GM21360 (cell line): ENCODE results near the gene BACH2.
A peak's percentile ranks its signal among the peaks of the same experiment; 100 is the strongest.

Source experiments
- ATAC-seq: cut with Tn5 transposase; IDR thresholded peaks from one replicate; pipeline ENCODE4 v1.9.1; 2021; ENCODE audit warnings: mild to moderate bottlenecking, moderate library complexity; ENCODE audit not compliant: unreplicated experiment

BACH2 gene

DNA sequence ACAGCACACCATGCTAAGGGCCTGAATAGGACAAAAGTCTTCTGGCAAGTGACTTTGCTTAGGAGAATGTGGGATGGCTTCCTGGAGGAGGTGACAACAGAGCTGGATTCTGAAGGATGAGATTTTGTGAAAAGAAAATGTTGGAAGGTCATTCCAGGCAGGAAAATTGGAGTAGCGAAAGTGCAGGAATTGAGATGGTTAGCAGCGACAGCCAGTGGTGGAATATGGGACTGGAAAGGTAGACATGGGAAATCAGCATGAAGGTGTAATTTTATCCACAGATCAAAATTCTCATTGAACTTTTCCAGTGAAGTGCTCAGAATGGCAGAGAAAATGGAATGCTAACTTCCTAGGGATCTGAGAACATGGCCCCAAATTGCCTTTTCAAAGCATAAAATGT lies 5.7 kb upstream of the BACH2 start:
- ATAC-seq: no peak

DNA sequence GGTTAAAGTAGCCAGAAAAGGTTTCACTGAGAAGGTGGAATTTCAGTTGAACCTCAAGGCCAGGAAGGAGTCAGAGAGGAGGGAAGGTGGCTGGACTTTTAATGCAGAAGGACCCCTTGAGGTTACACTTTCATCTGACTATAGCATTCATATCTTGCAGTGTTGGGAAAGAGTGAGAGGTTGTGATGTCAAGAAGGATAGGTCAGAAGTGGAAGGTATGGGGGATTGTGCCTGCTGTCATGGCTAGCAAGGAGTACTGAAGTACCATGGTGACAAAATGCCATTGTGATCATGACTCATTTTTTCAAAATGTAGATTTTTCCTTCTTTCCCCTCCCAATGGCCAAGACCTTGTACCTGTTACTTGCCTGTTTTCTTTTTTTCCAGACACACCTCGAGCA lies 5.2 kb upstream of the BACH2 start:
- ATAC-seq: no peak

DNA sequence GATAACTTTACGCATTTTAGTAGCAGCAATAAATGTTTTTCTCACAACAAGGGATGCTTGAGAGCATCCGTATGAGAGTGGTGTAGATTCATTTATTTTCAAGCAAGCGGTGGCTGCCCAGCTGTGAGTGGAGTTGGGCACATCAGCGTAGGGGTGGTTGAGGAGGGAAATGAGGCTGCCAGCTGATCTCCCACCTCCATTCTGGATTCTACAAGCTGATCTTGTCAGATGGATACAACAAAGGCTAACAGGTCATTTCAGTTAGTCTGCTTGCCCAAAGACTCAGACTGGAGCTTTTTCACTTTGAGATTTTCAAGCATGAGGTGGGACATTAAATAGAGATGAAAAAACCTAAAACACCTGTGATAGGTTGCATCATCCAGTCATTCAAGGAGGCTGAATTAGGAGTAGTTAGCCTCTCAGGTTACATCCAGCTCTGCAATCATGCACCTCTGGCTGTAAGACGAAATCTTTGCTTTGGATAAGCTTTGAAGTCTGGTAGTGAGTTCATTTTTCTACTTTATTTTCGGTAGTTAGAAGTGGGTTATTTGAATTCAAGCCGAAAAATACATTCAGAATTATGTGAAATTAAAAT lies 1.9 kb upstream of the BACH2 start:
- ATAC-seq: no peak

DNA sequence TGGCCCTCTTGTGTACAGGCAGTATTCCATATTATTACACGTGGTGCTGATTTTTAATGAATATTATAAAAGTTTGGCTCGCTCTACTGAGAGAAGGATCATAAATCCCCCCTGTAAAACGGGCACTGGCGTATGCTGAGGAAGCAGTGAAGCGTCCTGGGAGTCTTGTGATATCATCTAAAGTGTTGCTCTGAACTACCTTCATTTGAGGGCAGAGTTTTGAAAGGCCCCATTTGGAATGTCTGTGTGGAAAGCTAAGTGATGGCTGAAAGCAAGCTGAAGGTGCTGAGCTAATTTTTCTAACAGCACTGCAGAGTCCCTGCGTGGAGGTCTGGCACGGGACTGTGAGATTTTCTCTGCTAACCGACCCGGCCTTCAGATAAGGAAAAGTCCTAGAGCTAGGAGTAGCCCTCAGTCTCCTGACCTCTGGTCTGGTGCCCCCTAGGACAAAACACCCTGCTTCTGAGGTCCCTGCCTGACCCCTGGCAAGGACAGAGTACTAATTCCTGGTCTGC lies 1.3 kb upstream of the BACH2 start:
- ATAC-seq: no peak

DNA sequence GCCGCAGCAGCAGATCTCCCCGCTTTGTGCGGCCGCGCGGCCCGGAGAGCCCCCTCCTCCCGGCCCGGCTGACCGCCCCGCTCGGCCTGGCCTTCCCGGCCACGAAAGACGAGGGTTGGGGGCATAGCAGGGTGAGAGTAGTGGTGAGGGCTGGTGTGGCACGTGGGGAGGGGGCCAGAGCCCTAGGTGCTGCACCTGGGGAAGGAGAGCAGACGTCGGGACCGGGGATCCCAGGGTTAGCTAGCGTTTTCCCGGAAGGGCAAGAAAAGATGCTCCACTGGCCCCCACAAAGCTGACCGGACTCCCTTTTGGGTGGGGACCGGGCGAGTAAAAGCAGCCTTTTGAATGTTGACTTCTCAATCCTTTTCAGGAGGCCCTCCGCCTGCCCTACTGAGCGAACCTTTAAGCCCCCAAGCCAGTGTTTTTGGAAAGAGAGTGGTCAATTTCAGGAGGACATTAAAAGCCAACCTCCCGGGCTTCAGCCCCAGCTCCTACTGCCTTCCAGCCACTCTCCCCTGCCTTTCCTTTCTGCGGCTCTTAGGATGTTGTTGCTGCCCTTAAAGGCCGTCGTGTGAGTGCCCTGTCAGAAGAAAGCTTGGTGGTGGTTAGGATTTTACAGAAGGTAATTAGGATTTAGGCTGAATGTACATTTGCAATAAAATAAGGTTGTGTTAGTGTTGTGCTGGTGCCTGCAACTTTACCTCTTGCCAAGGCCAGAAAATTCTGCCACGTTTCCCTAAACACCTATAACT lies 648 bp upstream of the BACH2 start:
- no peak for ATAC-seq

DNA sequence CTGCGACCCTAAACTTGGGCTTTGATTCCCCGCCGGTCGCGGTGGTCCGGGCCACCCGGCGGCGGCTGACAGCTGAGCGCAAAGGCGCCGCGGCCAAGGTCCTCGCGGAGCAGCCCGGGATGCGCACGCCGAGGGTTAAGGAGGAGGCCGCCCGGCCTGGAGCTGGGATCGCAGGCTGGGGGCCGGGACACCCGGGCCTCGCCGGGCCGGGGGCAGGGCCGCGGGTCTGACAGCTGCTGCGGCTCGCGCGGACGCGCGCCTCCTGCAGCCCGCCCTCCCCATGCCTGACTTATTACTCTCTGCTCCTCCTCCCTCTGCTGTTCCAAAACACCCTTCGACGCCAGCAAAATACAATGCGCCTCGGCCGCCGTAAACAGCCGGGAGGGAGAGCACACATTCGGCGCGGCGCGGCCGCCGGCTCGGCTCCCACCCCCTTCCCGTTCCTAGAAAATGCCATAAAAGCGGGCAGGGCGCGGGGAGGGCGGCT lies 746 bp downstream of the BACH2 start:
- ATAC-seq: no peak

DNA sequence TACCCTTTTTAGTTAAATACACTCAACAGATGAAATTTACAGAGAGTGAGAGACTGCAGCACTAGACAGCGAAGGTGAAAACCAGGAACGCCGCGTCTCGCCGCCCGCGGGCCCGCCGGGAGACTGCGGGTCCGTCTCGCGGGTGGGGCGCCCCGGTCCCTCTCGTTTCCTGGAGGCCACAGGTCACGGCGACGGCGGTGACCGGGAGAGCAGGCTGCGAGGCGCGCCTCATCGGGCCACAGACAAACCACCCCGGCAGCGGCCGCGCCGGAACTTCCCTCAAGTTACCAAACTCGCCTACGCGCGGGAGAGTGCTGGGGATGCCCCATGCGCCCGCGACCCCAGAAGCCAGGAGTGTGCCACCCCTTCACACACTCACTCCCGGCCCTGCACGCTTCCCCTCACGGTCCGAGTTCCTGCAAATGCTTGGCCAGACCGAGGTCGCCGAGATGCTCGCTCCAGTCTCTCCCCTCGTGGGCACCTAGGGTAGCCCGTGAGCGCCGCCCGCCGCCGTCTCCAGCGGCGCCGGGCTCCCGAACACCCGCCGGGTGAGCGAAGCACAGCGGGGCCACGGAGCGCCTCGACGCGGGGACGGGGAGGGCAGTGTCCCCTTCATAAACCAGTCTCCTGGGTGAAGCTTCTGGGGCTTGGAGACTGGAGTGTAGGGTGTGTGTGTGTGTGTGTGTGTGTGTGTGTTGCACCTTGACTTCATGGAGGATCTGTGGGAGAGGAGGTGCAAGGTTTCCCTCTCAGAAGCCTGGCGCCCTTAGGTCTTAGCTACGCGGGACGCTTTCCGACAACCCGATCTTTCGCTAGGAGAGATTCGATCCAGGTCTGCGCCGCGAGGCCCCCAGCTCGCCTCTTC lies 1.4 kb downstream of the BACH2 start:
- ATAC-seq: no peak

DNA sequence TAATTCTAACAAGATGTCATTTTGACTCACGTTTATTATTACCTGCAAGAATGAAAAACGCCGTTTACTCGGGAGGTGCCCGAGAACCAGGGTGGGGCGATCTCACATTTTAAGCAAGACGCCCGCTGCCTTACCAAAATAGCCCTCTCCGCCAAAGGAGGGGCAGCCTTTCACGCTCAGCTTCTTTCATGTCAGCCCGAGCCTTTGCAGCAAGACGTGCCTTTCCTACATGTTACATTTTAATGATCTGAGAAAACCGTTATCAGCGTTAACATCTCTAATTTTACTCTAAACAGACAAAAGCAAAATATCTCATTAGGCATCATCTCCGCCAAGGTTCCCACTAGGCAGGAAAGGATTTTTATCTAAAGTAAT lies 2.0 kb downstream of the BACH2 start:
- ATAC-seq: no peak

DNA sequence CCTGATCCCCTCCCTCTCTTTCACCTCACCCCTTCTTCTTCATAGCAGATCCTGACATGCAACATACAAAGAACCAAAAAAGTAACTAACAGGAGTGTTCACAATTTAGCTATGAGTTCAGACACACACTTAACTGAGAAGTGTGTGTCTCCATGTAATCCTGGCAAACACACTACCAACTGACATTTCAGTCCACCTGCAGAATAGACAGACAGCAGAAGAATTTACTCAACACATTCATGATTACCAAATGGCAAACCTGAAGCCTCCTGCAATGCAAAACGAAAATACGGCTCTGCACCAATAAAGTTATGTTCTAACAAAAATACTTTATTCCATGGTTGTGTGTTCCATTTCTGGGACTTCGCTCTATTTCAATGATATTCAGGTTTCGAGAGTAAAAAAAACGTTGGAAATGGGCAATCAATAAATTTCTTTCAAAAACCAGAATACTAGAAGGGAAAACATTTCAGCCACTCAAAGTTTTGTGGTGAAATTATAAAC lies 2.6 kb downstream of the BACH2 start:
- no peak for ATAC-seq

DNA sequence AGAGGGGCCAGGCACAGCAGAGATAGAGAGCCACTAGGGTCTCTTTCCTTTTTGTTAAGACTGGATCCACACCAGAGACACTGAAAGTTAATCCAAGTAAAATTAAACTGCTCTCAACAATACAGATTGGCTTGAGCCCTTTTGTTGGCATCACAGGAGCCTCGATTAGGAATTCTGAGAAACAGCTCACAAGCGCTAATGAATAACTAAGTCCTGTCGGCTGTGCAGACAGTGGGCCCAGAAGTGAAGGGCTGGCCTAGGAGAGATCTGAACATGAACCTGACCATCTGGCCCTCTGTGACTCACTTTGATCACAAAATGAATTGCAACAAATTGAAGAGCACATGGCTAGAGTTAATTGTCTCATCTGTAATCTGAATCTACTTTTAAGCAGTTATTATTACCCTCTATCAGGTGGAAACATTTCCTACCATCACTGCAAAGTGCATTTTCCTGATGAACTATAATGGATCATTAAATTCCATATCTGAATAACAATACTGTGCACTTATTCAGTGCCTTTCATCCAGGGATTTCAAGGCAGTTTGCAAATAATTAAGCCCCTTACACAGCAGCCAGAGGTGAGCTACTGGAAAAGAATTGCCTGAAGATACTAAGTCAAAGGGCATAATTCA lies 3.2 kb downstream of the BACH2 start:
- no peak for ATAC-seq

DNA sequence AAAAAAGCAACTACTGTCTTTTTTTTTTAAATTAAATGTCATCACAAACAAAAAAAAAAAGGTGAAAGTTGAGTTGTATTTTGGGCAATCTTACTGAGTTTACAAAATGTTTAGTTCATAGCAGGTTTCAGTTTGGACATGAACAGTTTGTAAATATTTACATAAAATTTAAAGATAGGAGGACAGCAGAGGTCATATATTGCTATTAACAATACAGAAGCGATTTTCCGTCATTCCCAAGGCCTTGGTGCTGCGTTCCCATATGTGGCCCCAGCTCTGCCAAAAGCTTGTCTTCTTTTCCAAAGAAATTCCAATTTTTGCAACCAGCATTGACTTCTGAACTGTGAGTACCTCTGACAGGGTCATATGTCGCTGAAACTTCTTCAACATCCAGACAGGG lies 5.1 kb downstream of the BACH2 start:
- no peak for ATAC-seq

DNA sequence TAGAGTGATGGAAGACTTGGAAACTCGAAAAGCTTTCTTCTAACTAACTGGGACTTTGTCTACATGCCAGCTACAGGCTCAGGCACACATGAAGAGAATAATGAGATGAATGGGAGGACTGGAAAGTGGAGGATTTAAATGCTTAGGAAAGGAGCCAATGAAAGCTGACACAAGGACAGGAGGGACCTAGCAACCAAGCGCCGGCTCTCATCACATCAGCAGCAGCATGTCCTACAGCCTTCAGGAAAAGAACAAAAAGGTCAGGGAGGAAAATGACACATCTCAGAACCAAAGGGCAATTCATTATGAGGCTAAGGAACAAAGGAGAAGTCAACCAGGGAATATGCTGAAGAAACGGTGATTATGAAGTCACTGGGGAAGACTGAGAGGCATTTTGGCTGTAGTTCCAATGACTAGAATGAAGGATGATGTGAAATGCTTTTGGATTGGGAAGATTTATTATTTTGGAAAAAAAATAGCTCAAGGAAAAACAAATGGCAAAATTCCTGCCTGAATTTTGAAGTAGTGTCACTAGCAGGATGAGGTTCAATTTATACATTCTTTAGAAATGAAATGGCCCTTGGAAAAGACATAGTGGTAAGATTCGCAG lies 5.7 kb downstream of the BACH2 start:
- ATAC-seq: no peak

DNA sequence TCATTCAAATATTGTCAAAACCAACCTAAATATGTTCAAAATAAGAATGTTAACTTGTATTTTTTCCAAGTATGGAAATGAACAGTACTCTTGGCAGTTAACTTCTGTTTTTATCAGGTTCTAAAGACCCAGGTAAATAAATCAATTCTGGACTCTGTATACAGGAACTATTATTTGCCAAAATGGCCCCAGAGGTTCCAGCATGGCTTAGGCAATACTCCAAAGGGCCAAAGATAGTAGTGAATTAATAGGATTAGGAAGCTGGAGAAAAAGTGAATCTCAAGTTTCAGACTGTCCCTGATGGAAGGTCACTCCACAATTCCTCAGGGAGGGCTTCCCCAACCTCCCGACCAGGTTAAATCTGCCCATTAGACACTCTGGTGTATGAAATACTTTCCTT lies 6.7 kb downstream of the BACH2 start:
- ATAC-seq: no peak

DNA sequence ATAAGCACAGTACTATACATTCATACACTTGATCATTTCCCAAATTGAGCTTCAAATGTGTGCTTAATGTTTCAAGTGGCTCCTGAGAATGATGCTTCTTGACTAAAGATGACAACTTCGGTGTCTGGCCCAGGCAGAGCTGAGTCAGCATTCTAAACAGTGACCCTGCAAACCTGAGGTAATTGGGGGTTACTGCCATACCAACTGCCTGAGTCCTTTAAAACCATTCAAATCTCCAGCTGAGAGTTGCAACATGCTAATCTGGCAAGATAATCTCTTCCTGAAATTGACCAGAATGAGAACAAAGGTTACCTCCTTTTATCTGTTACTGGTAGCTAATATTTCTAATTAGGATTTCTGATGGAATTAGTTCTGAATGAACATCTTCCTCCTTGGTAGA lies 8.2 kb downstream of the BACH2 start:
- no peak for ATAC-seq

DNA sequence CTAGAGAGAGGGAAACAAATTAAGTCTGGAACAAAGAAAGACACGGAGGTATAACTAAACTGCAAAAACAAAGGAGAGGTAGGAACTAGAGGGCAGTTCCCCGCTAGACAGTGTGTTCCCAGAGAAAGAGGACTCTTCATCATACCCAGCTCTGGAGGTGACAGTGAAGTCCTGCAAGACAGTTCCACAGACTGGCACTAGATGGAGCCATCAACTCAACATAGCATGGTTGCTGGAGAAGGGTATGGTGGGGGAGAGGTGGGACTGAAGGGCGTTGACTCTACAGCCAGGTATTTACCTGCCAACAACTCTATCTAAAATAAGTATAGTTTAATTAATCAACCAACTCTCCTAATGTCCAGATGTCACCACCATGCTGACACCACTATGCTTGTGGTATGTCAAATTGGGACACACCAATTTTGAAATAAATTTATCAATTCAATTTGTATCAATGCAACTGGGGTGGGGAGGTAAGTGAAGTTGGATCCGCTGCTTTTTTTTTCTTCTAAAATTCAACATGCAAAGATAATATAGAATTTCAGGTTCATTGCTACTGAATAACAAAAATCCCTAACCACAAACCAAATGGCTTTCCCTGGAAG lies 9.7 kb downstream of the BACH2 start:
- no peak for ATAC-seq

DNA sequence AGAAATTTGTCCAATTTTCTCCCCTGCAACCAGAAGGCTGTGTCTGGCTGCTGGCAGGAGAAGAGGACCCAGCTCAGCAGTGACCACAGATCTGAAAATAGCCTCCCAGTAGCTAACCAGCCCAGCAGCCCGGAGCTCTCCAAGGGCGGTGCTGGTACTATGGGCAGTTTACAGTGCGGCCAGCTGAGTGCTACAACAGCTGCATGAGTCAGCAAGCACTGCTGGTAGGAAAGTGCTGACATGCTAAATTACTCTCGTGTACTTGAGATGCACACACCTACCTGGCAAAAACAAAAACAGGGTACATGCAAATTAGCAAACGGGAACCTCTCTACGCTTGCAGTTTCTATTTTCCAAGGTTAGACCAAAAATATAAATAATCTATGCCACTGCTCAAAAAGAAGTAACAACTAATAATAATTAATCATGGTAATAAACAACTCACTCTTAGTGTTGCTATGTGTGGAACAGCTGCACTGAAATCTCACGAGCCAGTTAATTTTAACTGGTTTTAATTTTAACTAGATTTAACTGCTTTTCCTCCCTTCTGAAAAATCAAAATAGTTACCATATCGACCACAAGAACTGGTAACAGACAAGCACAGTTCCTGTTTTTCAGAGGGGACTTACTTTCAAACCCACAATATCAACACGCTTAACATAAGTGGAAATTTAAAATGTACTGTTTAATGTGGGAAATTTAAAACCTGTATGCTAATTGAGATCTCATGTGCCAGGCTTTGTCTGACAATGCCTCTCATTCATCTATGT lies 10.8 kb downstream of the BACH2 start:
- ATAC-seq: peak; percentile 35

DNA sequence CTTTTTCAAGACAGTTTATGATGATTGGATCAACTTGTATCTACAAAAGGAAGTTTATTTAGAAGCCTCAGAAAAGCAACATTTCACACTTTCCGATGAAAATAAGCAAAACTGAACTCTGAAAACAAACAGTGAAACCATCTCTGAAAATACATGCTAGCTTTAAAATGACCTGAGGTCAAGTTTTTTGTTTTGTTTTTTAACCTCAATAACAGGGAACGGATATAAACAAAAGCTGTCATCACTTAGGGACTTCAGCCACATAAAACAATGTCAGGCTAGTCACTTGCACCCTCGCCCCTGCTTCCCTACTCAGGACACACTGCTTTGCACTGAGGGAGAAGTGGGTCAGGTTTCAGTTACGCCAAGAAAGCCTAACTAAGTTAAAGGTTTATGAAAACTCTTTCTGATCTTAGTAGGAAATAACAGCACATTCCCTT lies 11.6 kb downstream of the BACH2 start:
- peak; percentile 33 for ATAC-seq

DNA sequence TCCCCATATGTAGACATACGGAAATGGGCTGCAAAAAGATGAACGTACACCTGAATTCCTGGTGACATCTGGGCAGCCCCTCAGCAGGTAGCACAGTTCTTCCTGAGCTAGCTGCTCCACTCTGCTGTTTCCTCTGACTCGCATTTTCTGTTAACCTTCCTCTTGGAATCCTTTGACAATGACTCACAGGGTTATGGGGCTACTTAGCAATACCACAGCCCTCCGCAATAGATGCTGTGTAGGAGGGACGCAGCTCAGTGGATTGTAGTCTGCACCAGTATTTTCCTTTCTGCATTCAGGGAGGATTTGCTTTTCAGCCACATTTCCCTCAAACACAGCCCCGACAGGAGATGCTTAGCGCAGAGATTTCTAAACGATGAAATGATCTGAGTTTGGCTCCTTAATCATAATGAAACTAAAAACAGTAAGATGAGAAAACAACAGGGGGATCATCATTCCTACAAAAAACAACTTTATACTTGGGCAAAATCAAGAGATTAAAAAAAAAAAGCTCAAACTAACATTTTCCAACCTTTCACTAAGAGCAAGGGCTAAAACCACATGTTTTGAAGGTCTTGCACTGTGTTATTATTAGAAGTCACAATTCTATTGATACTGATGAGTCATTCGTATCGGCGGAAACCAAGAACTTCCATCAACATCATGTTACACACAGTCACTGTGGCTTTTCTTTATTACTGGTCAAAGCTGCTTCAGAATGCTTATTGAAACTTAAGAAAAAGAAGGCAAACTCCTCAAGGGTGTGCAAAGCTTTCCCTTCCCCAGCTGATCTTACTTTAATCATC lies 12.2 kb downstream of the BACH2 start:
- peak; percentile 94 for ATAC-seq
